ENCODE data around the gene BEGAIN.

DNA sequence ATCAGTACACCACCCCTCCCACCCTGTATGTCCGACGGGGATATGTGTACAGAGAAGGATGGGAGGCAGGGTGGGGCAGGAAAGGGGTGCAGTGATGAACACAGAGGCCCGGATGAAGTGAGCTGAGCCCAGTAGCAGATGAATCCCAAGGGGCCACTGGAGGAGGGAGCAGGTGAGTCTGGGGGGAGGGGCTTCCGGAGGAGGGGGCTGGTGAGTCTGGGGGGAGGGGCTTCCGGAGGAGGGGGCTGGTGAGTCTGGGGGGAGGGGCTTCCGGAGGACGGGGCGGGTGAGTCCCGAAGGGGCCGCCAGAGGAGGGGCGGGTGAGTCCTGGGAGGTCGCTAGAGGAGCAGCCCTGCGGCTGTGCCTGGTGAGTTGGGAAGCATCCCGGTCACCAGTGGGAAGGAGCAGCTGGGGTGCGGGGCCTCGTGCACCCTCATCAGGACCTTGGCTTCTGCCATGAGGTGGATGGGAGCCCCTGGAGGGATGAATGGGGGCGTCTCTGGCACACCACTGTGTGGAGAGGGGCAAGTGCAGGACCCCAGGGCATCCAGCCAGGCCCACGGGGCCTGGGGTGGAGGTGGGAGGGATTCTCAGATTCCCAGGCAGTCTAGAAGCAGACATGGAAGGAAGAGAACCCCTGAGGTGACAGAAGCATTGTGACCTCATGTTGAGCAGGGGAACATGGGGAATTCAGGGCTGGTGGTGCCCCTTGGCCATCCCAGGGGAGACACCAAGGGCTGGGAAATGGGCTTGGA lies 14.0 kb downstream of the BEGAIN start:
- TF ChIP-seq, protein P1, sequence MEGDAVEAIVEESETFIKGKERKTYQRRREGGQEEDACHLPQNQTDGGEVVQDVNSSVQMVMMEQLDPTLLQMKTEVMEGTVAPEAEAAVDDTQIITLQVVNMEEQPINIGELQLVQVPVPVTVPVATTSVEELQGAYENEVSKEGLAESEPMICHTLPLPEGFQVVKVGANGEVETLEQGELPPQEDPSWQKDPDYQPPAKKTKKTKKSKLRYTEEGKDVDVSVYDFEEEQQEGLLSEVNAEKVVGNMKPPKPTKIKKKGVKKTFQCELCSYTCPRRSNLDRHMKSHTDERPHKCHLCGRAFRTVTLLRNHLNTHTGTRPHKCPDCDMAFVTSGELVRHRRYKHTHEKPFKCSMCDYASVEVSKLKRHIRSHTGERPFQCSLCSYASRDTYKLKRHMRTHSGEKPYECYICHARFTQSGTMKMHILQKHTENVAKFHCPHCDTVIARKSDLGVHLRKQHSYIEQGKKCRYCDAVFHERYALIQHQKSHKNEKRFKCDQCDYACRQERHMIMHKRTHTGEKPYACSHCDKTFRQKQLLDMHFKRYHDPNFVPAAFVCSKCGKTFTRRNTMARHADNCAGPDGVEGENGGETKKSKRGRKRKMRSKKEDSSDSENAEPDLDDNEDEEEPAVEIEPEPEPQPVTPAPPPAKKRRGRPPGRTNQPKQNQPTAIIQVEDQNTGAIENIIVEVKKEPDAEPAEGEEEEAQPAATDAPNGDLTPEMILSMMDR (IDR thresholded peaks at IDR 0.05): no peak
- TF ChIP-seq POLR2AphosphoS5 (IDR thresholded peaks at IDR 0.05) (no peak), POLR2A (IDR thresholded peaks at IDR 0.05) (no peak)

Measured in prostate gland (tissue), 2 donors.